HUES6 (cell line): ENCODE results near the gene EPC2.
"Not testable (repeated sequence)": the region's sequence is repeated elsewhere in the genome, so short reads cannot be mapped to it uniquely, and the experiment has no call there.

Source experiments
- H3K27ac ChIP-seq: 2 replicates; pipeline ENCODE4 v1.7.0; 2013; ENCODE audit warnings: low read depth, mild to moderate bottlenecking, low read length, inconsistent platforms
- H3K27me3 ChIP-seq: 2 replicates; pipeline ENCODE4 v1.6.1; 2013; ENCODE audit warnings: low read length; ENCODE audit not compliant: control insufficient read depth, insufficient read depth
- H3K36me3 ChIP-seq: 2 replicates; pipeline ENCODE4 v1.6.1; 2013; ENCODE audit warnings: low read length; ENCODE audit not compliant: control insufficient read depth, insufficient read depth
- H3K4me1 ChIP-seq: 2 replicates; pipeline ENCODE4 v1.6.1; 2013; ENCODE audit warnings: low read length; ENCODE audit not compliant: control insufficient read depth, insufficient read depth
- H3K4me3 ChIP-seq: 2 replicates; pipeline ENCODE4 v1.5.1; 2013; ENCODE audit warnings: low read depth, low read length
- H3K9ac ChIP-seq: one replicate; pipeline ENCODE4 v1.6.1; 2013; ENCODE audit warnings: mild to moderate bottlenecking, low read length
- H3K9me3 ChIP-seq: 2 replicates; pipeline ENCODE4 v1.6.1; 2013; ENCODE audit warnings: low read depth, low read length; ENCODE audit not compliant: control insufficient read depth, insufficient read depth

Gene EPC2

DNA sequence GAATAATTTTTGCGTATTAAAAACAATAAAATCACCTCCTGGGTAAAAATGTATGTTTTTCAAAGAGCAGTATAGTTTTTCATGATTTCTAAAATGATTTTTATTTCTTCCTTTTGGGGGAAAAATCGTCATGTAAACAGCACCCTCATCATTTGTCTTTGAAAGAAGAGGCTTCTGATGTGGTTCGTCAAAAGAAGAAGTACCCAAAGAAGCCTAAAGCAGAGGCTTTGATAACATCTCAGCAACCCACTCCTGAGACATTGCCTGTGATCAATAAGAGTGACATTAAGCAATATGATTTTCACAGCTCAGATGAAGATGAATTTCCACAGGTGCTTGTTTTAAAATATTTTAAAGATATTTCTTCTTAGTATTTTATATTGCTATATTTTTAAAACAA lies 120.3 kb downstream of the EPC2 start:
- Histone ChIP-seq H3K27ac (no peak overlapping the region), H3K4me1 (no peaks in the 10 kb centered on the region), H3K9ac (no peak overlapping the region), H3K4me3 (no peak overlapping the region), H3K27me3 (no peaks in the 10 kb centered on the region), H3K36me3 (peaks cover 17% of the 10 kb centered on the region), H3K9me3 (no peaks in the 10 kb centered on the region)

- Histone ChIP-seq H3K27me3 (no peaks in the 10 kb centered on the region), H3K9me3 (no peaks in the 10 kb centered on the region), H3K36me3 (peaks cover 28% of the 10 kb centered on the region), H3K9ac (no peak overlapping the region), H3K4me1 (no peaks in the 10 kb centered on the region), H3K4me3 (no peak overlapping the region), H3K27ac (no peak overlapping the region)
Observed at GRCh38 chr2:148770047-148770446, 125.5 kb downstream of the EPC2 start.

- Histone ChIP-seq H3K4me3 (no peak overlapping the region), H3K4me1 (no peaks in the 10 kb centered on the region), H3K27ac (no peak overlapping the region), H3K36me3 (peaks cover 43% of the 10 kb centered on the region), H3K27me3 (no peaks in the 10 kb centered on the region), H3K9ac (no peak overlapping the region), H3K9me3 (no peaks in the 10 kb centered on the region)
Observed at GRCh38 chr2:148781544-148781943, 137.0 kb downstream of the EPC2 start.

DNA sequence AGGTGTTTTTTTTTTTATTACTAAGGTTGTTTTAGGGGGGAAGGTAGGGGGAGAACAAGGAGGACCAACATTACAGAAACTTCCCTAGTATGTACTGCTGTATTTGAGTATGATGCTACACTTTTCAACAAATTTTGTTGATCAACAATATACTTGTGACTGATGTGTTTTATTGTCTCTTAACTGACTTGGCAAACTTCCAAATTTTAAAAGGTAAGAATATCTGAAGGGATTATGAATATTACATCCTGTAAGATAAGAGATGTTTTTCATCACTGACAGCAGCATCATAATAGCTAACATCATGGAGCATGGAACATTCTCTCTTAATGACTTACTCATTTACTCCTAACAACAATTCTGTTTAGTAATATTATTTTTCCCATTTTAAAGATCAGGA lies 144.5 kb downstream of the EPC2 start:
- Histone ChIP-seq H3K9ac (no peak overlapping the region), H3K9me3 (no peaks in the 10 kb centered on the region), H3K36me3 (peaks cover 28% of the 10 kb centered on the region), H3K4me1 (no peaks in the 10 kb centered on the region), H3K4me3 (no peak overlapping the region), H3K27me3 (no peaks in the 10 kb centered on the region), H3K27ac (no peak overlapping the region)

DNA sequence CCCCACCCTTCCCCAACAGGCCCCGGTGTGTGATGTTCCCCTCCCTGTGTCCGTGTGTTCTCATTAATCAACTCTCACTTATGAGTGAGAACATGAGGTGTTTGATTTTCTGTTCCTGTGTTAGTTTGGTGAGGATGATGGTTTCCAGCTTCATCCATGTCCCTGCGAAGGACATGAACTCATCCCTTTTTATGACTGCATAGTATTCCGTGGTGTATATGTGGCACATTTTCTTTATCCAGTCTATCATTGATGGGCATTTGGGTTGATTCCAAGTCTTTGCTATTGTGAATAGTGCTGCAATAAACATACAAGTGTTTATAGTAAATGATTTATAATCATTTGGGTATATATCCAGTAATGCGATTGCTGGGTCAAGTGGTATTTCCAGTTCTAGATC lies 145.6 kb downstream of the EPC2 start:
- not testable (repeated sequence) for H3K27ac ChIP-seq, H3K4me1 ChIP-seq, H3K9me3 ChIP-seq, H3K4me3 ChIP-seq, H3K27me3 ChIP-seq, H3K9ac ChIP-seq
- peaks cover 17% of the 10 kb centered on the region for H3K36me3 ChIP-seq

DNA sequence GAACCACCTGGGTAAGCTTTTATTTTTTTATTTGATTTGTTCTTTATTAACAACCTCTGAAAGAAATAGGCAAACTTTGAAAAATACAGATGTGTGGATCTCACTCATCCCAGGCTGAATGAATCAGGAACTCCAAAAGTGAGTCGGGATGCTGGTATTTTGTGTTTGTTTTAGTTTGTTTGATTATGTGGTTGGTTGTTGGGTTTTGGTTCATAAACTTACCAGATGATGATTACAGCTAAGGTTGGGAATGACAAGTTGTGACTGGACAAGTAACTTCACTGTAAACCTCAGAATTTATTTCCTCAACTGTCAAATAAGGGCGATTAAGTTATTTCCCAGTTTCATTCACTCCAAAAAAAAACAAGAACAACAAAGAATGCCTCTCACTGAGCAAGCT lies 150.0 kb downstream of the EPC2 start:
- Histone ChIP-seq H3K27ac (no peak overlapping the region), H3K27me3 (no peaks in the 10 kb centered on the region), H3K9ac (no peak overlapping the region), H3K9me3 (no peaks in the 10 kb centered on the region), H3K4me3 (no peak overlapping the region), H3K36me3 (0 out of 2 replicates have a peak, but pooled peaks cover 3% of the 10 kb centered on the region), H3K4me1 (no peaks in the 10 kb centered on the region)

DNA sequence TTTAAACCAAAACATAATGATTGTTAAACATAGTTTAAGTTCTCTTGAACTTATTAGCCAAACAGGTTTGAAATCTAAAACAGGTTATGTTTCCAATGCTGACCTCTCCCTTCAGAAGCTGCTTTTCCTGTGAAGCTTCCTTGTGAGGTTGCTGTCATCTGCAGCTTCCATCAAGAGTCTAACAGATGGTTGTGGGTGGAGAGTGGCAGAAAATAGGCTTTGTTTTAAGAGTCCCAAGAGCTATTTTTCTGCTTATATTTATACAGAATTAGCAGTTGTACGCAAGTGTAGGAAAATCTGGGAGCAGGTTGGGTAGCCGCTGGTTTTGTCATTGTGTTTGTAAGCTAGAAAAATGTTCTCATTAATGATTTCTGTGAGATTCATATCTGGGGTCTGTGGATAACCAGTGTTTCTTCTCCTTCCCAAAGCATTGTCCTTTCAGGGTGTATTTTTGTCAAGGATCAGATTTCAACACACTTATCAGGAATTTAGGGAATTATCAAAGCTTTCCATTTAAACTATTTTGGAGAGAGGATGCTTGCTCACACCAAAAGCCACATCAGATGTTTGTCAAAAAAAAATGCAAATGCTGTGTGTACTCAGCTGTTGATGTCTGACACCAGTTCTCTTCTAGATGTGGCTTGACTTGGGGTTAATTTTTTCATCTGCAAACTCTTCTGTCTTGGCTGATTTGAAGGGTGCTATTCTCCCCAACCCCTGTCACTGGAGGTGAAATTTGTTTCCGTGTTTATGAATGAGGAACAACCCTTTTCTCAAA lies 152.4 kb downstream of the EPC2 start:
- H3K27me3 ChIP-seq: no peaks in the 10 kb centered on the region
- H3K36me3 ChIP-seq: no peaks in the 10 kb centered on the region
- no peak overlapping the region for H3K9ac ChIP-seq
- H3K4me1 ChIP-seq: no peaks in the 10 kb centered on the region
- H3K4me3 ChIP-seq: no peak overlapping the region
- no peaks in the 10 kb centered on the region for H3K9me3 ChIP-seq
- H3K27ac ChIP-seq: no peak overlapping the region

- Histone ChIP-seq H3K4me1 (no peaks in the 10 kb centered on the region), H3K27ac (no peak overlapping the region), H3K4me3 (no peak overlapping the region), H3K27me3 (no peaks in the 10 kb centered on the region), H3K36me3 (no peaks in the 10 kb centered on the region), H3K9ac (no peak overlapping the region), H3K9me3 (peaks cover 4% of the 10 kb centered on the region; the same call in 1 of the 2 replicates)
Observed at GRCh38 chr2:148802448-148803220, 158.1 kb downstream of the EPC2 start.

GRCh38 chr2:148810081-148810480 lies 165.5 kb downstream of the EPC2 start:
- Histone ChIP-seq H3K4me1 (peaks cover 20% of the 10 kb centered on the region), H3K27ac (no peak overlapping the region), H3K27me3 (no peaks in the 10 kb centered on the region), H3K36me3 (no peaks in the 10 kb centered on the region), H3K9me3 (peaks cover 4% of the 10 kb centered on the region; the same call in 1 of the 2 replicates), H3K4me3 (no peak overlapping the region), H3K9ac (no peak overlapping the region)

GRCh38 chr2:148812306-148812705 lies 167.8 kb downstream of the EPC2 start:
- no peak overlapping the region for H3K9ac ChIP-seq
- H3K4me1 ChIP-seq: peaks cover 35% of the 10 kb centered on the region
- H3K36me3 ChIP-seq: no peaks in the 10 kb centered on the region
- peaks cover 3% of the 10 kb centered on the region; the same call in 1 of the 2 replicates for H3K9me3 ChIP-seq
- H3K4me3 ChIP-seq: no peak overlapping the region
- no peaks in the 10 kb centered on the region for H3K27me3 ChIP-seq
- H3K27ac ChIP-seq: no peak overlapping the region

DNA sequence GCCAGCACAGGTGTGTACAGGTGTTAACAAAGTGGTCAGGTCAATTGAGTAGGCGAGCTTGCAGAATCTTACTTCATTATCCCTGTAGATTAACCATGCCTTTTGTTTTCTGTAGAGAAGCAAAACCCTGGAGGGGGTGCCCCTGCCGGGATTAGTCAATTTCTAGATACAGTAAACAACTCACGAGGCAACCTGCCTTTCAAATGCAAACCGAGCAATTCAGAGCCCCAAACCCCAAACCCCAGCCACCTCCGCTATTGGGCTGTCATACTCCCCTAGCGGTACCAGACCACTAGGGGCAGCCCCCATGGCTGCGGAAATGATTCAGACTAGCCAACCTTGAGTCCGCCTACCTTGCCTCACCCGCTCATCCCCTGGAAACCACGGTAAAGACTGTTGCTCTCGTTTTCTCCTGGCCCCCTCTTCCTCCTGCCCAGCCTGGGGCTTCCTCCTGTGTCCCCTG lies 169.1 kb downstream of the EPC2 start:
- Histone ChIP-seq H3K27me3 (no peaks in the 10 kb centered on the region), H3K9ac (peak overlapping the region; percentile 59), H3K9me3 (no peaks in the 10 kb centered on the region), H3K4me3 (no peak overlapping the region), H3K27ac (peak overlapping the region; percentile 80), H3K36me3 (no peaks in the 10 kb centered on the region), H3K4me1 (peaks cover 37% of the 10 kb centered on the region)
